Glutamatergic neuron (in vitro differentiated cells): Measurements from ENCODE around the gene SS18L1. TPM values are rescaled to one million over a fixed set of nuclear protein-coding genes. Genes with fewer than 3 reads are reported as not detected.

Experiments
- DNase-seq: peaks from one replicate; pipeline ENCODE4 v3.0.0; 2022
- H3K27ac Mint-ChIP-seq: one replicate; pipeline ENCODE4 v1.8.0; 2020; ENCODE audit warnings: mild to moderate bottlenecking, mixed read lengths, inconsistent platforms; ENCODE audit not compliant: unreplicated experiment
- H3K27me3 Mint-ChIP-seq: one replicate; pipeline ENCODE4 v1.8.0; 2020; ENCODE audit warnings: mild to moderate bottlenecking, moderate library complexity, mixed read lengths, inconsistent platforms; ENCODE audit not compliant: unreplicated experiment
- H3K36me3 Mint-ChIP-seq: one replicate; pipeline ENCODE4 v1.8.0; 2020; ENCODE audit warnings: mild to moderate bottlenecking, mixed read lengths, inconsistent platforms; ENCODE audit not compliant: unreplicated experiment
- H3K4me1 Mint-ChIP-seq: one replicate; pipeline ENCODE4 v1.8.0; 2020; ENCODE audit warnings: mild to moderate bottlenecking, low read depth, mixed read lengths, inconsistent platforms; ENCODE audit not compliant: unreplicated experiment
- H3K4me3 Mint-ChIP-seq: one replicate; pipeline ENCODE4 v1.8.0; 2020; ENCODE audit warnings: mild to moderate bottlenecking, mixed read lengths, inconsistent platforms; ENCODE audit not compliant: unreplicated experiment
- H3K9me3 Mint-ChIP-seq: one replicate; pipeline ENCODE4 v1.8.0; 2020; ENCODE audit warnings: mild to moderate bottlenecking, moderate library complexity, mixed read lengths, inconsistent platforms; ENCODE audit not compliant: unreplicated experiment
- CTCF ChIP-seq: fragments of 200-600 bp; sonication (generic); IDR thresholded peaks from one replicate; pipeline ENCODE4 v1.5.0; 2021; ENCODE audit not compliant: partially characterized antibody, unreplicated experiment
- total RNA-seq: library from RNA; stranded (reverse); fragmentation: NEBNext Ultra II Directional; extraction: Animal tissue kit (Norgen Biotek cat#: 25700); gene quantifications from one replicate; pipeline ENCODE4 v1.2.1, GENCODE V29; 2021; ENCODE audit not compliant: unreplicated experiment

SS18L1 gene
- total RNA-seq, 1 donor from 2014 or later: 50.4 TPM

- Mint-ChIP-seq H3K4me3 (no peak overlapping the region), H3K36me3 (no peaks in the 10 kb centered on the region), H3K27ac (no peak overlapping the region), H3K27me3 (no peaks in the 10 kb centered on the region), H3K9me3 (no peaks in the 10 kb centered on the region), H3K4me1 (peaks cover 6% of the 10 kb centered on the region)
- peak; percentile 9 for DNase-seq
- TF ChIP-seq CTCF: no peak
Measured at GRCh38 chr20:62193079-62194025, 49.8 kb downstream of the SS18L1 start.

- H3K4me1 Mint-ChIP-seq: peaks cover 6% of the 10 kb centered on the region
- peak; percentile 5 for DNase-seq
Measured at GRCh38 chr20:62195075-62195405, 51.5 kb downstream of the SS18L1 start.

GRCh38 chr20:62195736-62196135, 52.2 kb downstream of the SS18L1 start:
- H3K36me3 Mint-ChIP-seq: no peaks in the 10 kb centered on the region
- H3K27ac Mint-ChIP-seq: no peak overlapping the region
- no peak overlapping the region for H3K4me3 Mint-ChIP-seq
- H3K9me3 Mint-ChIP-seq: peaks cover 2% of the 10 kb centered on the region
- DNase-seq: peak; percentile 9
- H3K27me3 Mint-ChIP-seq: no peaks in the 10 kb centered on the region
- H3K4me1 Mint-ChIP-seq: peaks cover 5% of the 10 kb centered on the region
- TF ChIP-seq CTCF: no peak

More at GRCh38 chr20:62195075-62195405, 51.5 kb downstream of the SS18L1 start:
- TF ChIP-seq CTCF: no peak
- H3K9me3 Mint-ChIP-seq: peaks cover 2% of the 10 kb centered on the region
- no peak overlapping the region for H3K4me3 Mint-ChIP-seq
- H3K27me3 Mint-ChIP-seq: no peaks in the 10 kb centered on the region
- H3K27ac Mint-ChIP-seq: no peak overlapping the region
- H3K36me3 Mint-ChIP-seq: no peaks in the 10 kb centered on the region

DNA sequence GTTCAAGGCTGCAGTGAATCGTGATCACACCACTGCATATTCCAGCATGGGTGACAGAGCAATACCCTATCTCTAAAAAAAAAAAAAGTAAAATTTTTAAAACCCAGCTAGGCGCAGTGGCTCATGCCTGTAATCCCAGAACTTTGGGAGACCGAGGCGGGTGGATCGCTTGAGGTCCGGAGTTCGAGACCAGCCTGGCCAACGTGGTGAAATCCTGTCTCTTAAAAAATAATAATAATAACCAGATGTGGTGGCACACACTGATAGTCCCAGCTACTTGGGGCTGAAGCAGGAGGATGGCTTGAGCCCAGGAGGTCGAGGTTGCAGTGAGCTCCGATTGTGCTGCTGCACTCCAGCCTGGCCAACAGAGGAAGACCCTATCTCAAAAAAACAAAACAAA, 52.7 kb downstream of the SS18L1 start:
- Mint-ChIP-seq H3K27me3 (no peaks in the 10 kb centered on the region), H3K36me3 (no peaks in the 10 kb centered on the region), H3K27ac (no peak overlapping the region), H3K4me3 (no peak overlapping the region), H3K9me3 (peaks cover 2% of the 10 kb centered on the region), H3K4me1 (peaks cover 1% of the 10 kb centered on the region)
- TF ChIP-seq CTCF: no peak
- no peak for DNase-seq

DNA sequence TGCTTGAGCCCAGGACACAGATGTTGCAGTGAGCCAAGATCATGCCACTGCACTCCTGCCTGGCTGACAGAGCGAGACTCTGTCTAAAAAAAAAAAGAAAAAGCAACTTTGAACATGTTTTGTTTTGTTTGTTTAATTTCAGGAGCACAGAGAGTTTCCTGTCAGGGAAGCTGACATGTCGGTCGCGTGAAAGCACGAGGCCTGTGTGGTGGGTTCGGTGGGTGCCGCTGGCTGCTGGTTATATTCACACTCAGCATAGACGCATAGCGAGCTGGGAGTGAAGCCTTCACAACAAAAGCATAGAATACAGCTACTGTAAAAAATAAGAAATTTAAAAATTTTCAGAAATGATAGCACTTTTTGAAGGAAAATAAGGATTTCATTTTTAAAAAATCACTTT, 53.7 kb downstream of the SS18L1 start:
- Mint-ChIP-seq H3K4me3 (no peak overlapping the region), H3K4me1 (peaks cover 2% of the 10 kb centered on the region), H3K9me3 (peaks cover 2% of the 10 kb centered on the region), H3K27ac (no peak overlapping the region), H3K27me3 (no peaks in the 10 kb centered on the region), H3K36me3 (no peaks in the 10 kb centered on the region)
- DNase-seq: peak; percentile 3
- no peak for TF ChIP-seq CTCF
